Measurements from ENCODE around the gene PPP3R1.

Gene PPP3R1

GRCh38 chr2:68135448-68136320, 116.6 kb downstream of the PPP3R1 start:
- DNase-seq, result no peak

GRCh38 chr2:68134554-68134953, 117.8 kb downstream of the PPP3R1 start:
- DNase-seq, result no peak

- no peak for DNase-seq
Measured at GRCh38 chr2:68134120-68134519, 118.2 kb downstream of the PPP3R1 start.

Data from GDM1 (cell line).